Mucosa of stomach (tissue), 1 donor: ENCODE results near the gene KSR1.

Source experiments
- H3K27me3 ChIP-seq: one replicate; pipeline ENCODE4 v1.7.0; 2013; ENCODE audit warnings: mild to moderate bottlenecking, low read length; ENCODE audit not compliant: control insufficient read depth, insufficient read depth
- H3K36me3 ChIP-seq: one replicate; pipeline ENCODE4 v1.7.0; 2013; ENCODE audit warnings: low read length; ENCODE audit not compliant: control insufficient read depth, insufficient read depth
- H3K4me1 ChIP-seq: one replicate; pipeline ENCODE4 v1.7.0; 2013; ENCODE audit warnings: mild to moderate bottlenecking, low read length; ENCODE audit not compliant: control insufficient read depth, insufficient read depth
- H3K4me3 ChIP-seq: one replicate; pipeline ENCODE4 v1.7.0; 2013; ENCODE audit warnings: low read length
- H3K9ac ChIP-seq: one replicate; pipeline ENCODE4 v1.7.0; 2013; ENCODE audit warnings: mild to moderate bottlenecking, low read length, moderate library complexity
- H3K9me3 ChIP-seq: one replicate; pipeline ENCODE4 v1.7.0; 2013; ENCODE audit warnings: mild to moderate bottlenecking, low read length, moderate library complexity; ENCODE audit not compliant: control insufficient read depth
- donor health status: Pancreatic carcinoma.

The KSR1 gene

DNA sequence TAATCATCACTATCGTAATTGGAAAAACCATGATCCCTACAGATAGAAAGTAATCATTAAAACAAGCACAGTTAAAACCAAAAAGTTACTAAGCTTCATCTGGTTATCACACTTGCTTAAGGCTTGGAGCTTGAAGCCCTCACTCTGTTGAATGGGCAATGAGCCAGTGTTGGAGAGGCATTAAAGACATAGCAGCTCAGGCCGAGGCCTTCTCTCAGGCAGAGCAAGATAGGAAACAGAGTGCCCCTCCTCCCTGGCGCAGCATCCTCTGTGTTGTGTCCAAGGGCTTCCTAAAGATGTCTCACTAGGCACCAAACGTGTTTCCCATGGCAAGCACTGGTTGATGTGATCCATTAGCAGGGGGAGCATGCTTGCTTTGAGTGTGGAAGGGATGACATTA is 139.8 kb downstream of the KSR1 start:
- Histone ChIP-seq H3K27me3 (no peaks in the 10 kb centered on the region), H3K4me3 (no peak overlapping the region), H3K36me3 (no peaks in the 10 kb centered on the region), H3K4me1 (peaks cover 15% of the 10 kb centered on the region), H3K9me3 (no peaks in the 10 kb centered on the region), H3K9ac (no peak overlapping the region)

DNA sequence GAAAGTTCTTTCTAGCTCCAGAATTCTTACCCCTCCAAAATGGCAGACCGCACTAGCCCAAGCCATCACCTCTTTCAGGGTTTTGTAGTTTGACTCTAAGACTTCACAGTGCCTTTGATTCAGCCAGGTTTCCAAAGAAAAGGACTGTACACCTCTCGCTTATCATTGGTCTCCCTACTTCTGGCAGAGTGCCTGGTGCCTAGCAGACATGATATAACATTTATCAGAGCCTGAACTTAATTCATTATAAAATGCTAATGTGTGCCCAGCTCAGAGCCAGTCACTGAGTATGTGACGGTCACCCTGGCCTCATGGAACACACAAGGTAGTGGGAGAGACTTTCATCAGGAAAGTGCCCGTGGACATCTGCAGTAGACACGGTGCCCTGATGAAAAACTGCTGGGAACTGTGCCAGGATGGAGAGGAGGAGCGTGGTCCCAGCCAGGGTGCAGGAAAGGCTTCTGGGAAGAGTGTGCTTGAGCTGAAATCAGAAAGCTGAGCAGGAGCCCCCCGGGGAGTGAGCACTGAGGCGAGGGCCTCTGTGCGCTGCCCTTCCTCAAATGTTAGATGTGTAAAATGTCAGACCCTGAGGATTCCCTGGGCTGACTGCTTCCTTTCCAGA is 140.4 kb downstream of the KSR1 start:
- Histone ChIP-seq H3K36me3 (no peaks in the 10 kb centered on the region), H3K9ac (no peak overlapping the region), H3K27me3 (no peaks in the 10 kb centered on the region), H3K4me3 (no peak overlapping the region), H3K9me3 (no peaks in the 10 kb centered on the region), H3K4me1 (peaks cover 20% of the 10 kb centered on the region)

DNA sequence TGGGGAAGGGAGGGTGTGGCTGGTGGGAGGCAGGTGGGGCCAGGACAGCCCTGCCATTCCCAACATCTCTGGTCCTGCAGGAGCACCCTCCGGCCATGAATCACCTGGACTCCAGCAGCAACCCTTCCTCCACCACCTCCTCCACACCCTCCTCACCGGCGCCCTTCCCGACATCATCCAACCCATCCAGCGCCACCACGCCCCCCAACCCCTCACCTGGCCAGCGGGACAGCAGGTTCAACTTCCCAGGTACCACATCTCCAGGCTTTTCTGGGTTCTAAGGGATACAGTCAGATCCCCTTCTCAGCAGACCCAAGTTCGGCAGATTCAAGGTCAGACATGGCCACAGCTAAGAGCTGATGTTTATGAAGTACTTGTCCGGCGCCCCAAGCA is 140.9 kb downstream of the KSR1 start:
- no peak overlapping the region for H3K9ac ChIP-seq
- no peak overlapping the region for H3K4me3 ChIP-seq
- no peaks in the 10 kb centered on the region for H3K36me3 ChIP-seq
- no peaks in the 10 kb centered on the region for H3K27me3 ChIP-seq
- peaks cover 23% of the 10 kb centered on the region for H3K4me1 ChIP-seq
- no peaks in the 10 kb centered on the region for H3K9me3 ChIP-seq

DNA sequence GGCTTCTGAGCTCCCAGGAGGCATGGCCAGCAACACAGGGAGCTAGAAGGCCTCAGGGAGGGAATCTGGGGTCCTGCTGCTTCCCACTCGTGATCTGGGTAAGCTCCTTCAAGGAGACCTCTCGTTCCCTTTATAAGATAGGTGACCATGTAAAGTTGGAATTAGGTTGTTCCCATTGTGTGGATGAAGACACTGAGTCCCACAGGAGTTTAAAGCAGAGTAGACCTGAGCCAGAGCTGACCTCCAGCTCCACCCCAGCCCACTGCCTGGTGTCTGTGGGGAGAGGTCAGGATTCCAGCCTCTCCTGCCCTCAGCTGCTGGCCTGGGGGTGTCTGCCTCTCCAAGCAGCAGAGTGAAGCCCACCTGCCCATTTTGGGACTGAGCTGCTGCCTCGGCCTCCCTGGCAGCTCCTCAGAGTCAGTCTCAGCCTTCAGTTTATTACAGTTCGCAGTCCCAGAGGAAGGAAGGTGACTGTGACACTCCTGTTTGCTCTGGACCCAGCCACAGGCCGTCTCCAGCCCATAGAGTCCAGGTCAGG is 141.6 kb downstream of the KSR1 start:
- no peaks in the 10 kb centered on the region for H3K36me3 ChIP-seq

DNA sequence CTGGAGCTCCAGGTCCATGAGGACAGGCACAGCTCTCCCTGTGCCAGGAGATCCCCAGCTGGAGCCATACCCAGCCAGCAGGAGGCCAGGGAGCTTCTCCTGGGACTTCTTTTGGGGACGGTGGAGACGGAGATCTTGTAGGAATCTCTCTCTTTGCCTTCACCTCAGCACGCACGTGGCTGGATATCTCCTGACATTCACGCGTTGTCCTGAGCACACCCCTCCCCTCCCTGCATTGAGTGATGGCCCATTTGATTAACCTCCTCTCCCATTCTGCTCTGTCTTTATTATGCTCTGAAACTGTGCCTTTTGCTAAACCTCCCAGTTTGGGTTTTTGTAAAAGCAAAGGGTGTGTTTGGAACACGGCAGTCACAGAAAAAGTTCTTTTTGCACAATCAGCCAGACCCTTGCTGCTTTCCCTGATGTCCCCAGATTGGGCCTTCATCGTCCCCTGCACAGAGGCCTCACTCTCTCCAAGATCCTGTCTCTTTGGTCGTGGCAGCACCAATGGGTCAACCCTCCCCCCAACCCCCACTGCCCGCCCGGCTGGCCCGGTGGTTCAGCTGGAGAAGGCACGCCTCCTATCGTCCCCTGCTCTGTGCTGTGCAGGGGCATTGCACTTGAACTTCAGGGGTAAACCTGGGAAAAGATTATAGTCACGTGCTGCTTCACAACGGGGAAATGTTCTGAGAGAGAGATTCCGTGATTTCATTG is 142.2 kb downstream of the KSR1 start:
- no peaks in the 10 kb centered on the region for H3K9me3 ChIP-seq
- H3K4me3 ChIP-seq, result no peak overlapping the region
- H3K4me1 ChIP-seq, result peaks cover 30% of the 10 kb centered on the region
- no peak overlapping the region for H3K9ac ChIP-seq
- H3K36me3 ChIP-seq, result no peaks in the 10 kb centered on the region
- no peaks in the 10 kb centered on the region for H3K27me3 ChIP-seq

More for the DNA sequence above, 141.6 kb downstream of the KSR1 start:
- Histone ChIP-seq H3K4me1 (peaks cover 23% of the 10 kb centered on the region), H3K9ac (no peak overlapping the region), H3K27me3 (no peaks in the 10 kb centered on the region), H3K9me3 (no peaks in the 10 kb centered on the region), H3K4me3 (no peak overlapping the region)

DNA sequence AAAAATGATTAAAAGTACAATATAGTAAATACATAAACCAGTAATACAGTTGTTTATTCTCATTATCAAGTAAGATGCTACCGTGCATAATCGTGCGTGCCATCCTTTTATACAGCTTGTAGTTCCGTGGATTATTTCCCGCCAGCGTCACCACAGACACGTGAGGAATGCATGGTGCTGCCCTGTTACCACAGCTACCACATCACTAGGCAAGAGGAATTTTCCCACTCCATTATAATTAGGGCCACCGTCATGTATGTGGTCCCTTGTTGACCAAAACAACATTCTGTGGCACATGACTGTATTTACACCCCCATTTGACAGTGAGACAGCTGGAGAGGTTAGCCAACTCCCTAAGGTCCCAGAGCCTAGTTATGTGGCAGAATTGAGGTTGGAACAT is 144.2 kb downstream of the KSR1 start:
- peaks cover 43% of the 10 kb centered on the region for H3K4me1 ChIP-seq
- H3K27me3 ChIP-seq, result no peaks in the 10 kb centered on the region
- no peak overlapping the region for H3K4me3 ChIP-seq
- no peaks in the 10 kb centered on the region for H3K9me3 ChIP-seq
- no peak overlapping the region for H3K9ac ChIP-seq
- H3K36me3 ChIP-seq, result no peaks in the 10 kb centered on the region

DNA sequence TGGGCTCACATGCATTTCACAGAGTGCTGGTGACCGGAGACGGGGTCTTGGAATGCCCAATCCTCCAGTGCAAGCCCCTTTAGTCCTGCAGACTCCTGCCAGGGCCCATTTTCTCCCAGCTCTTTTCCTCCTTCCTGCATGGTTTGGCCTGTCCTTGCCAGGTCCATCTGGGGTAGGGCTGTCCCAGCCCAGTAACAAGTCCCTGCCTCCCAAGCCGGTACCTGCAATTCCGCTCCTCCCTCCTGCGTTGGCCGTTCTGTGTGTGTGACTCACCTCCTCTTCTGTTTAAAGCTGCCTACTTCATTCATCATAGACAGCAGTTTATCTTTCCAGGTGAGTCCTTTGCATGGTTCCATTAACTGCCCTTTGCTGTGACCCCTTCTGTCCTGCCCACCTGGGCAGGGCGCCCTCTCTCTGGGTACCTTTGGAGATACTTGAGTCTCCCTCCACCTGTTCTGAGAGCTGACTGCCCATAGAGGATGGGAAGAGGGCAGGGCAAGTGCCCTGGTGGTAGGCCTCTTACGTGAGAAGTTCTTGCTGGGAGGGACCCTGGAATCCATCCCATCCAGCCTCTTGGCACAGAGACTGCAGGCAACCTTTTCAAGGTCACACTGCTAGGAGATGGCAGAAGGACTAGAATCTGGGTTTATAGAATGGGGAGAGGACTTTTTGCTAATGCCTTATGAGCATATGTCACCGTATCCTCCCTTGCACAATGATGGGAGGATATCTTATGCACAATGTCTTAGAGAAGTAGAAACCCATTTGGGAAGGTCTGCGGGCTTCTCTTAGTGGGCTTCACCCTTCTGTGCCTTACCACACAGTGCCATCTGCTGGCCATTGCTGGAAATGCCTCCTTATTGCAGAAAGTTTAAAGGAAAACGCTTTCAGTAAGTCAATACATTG is 145.1 kb downstream of the KSR1 start:
- Histone ChIP-seq H3K36me3 (no peaks in the 10 kb centered on the region), H3K9ac (no peak overlapping the region), H3K4me3 (no peak overlapping the region), H3K9me3 (no peaks in the 10 kb centered on the region), H3K4me1 (peaks cover 40% of the 10 kb centered on the region), H3K27me3 (no peaks in the 10 kb centered on the region)

DNA sequence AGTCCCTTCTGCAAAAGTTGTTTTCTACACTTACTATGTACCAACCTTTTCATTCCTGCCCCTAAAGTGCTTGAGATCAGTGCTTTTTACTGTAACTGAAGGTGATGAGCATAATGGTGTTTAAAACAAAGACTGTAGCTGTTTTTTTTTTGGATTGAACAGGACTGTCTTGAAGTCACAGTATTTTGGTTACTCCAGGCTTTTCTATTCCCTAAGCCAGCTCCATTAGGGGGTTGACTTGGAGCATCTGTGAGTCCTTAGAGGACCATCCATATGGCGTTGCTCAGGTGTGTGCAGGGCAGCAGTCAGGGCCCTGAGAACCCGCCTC is 145.7 kb downstream of the KSR1 start:
- H3K27me3 ChIP-seq, result no peaks in the 10 kb centered on the region
- no peak overlapping the region for H3K4me3 ChIP-seq
- peaks cover 35% of the 10 kb centered on the region for H3K4me1 ChIP-seq
- H3K9ac ChIP-seq, result no peak overlapping the region
- H3K9me3 ChIP-seq, result no peaks in the 10 kb centered on the region
- no peaks in the 10 kb centered on the region for H3K36me3 ChIP-seq

DNA sequence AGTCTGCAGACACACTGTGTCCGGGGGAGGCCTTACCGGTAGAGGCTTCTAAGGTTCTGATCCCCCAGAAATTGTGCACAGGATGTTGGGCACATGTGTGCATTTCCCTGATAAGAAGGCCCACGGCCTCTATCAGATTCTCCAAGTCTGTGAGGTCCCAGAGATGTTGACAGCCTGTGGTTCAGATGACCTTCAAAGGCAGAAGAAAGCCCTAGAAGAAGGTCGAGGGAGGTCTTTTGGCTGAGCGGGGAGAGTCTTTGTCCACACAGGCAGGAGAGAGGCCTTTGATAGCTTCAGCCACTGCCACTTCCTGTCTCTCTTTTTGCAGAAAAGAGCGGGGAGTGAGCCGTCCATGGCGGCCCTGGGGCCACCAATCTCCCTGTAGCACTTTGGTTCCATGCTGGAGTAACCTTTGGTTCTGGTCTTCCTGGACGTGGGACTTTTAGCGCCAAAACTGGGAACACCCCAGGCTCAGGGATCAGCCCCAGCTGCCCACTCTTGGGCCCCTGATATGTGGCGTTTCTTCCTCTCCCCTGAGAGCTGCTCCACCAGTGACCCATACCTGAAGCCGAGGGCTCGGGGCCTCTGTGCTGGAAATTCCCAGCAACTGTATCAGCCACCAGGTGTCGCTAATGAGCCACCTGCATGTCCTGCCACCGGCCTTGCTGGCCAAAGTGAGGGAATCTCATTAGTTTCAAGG is 146.6 kb downstream of the KSR1 start:
- no peaks in the 10 kb centered on the region for H3K36me3 ChIP-seq

DNA sequence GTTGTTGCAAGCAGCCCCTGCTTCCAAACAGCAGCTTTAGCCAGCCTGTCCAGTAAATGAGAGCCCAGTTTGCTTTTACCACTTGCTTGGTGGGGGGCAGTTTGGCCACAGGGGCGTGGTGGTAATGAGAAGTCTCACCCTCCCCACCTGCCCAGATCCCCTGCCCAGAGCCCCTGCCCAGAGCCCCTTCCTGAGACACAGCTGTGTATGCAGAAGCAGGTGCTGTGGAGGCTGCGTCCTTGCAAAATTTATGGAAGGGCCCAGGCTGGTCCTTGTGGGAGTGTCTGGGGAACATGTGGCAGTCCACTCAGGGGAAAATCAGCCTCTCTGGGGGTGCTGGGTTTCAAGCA is 147.1 kb downstream of the KSR1 start:
- Histone ChIP-seq H3K9ac (no peak overlapping the region), H3K9me3 (no peaks in the 10 kb centered on the region), H3K4me3 (no peak overlapping the region), H3K36me3 (no peaks in the 10 kb centered on the region), H3K27me3 (no peaks in the 10 kb centered on the region), H3K4me1 (peaks cover 35% of the 10 kb centered on the region)

More for the DNA sequence above, 146.6 kb downstream of the KSR1 start:
- H3K9ac ChIP-seq, result no peak overlapping the region
- H3K27me3 ChIP-seq, result no peaks in the 10 kb centered on the region
- H3K4me1 ChIP-seq, result peaks cover 35% of the 10 kb centered on the region
- H3K4me3 ChIP-seq, result no peak overlapping the region
- no peaks in the 10 kb centered on the region for H3K9me3 ChIP-seq

DNA sequence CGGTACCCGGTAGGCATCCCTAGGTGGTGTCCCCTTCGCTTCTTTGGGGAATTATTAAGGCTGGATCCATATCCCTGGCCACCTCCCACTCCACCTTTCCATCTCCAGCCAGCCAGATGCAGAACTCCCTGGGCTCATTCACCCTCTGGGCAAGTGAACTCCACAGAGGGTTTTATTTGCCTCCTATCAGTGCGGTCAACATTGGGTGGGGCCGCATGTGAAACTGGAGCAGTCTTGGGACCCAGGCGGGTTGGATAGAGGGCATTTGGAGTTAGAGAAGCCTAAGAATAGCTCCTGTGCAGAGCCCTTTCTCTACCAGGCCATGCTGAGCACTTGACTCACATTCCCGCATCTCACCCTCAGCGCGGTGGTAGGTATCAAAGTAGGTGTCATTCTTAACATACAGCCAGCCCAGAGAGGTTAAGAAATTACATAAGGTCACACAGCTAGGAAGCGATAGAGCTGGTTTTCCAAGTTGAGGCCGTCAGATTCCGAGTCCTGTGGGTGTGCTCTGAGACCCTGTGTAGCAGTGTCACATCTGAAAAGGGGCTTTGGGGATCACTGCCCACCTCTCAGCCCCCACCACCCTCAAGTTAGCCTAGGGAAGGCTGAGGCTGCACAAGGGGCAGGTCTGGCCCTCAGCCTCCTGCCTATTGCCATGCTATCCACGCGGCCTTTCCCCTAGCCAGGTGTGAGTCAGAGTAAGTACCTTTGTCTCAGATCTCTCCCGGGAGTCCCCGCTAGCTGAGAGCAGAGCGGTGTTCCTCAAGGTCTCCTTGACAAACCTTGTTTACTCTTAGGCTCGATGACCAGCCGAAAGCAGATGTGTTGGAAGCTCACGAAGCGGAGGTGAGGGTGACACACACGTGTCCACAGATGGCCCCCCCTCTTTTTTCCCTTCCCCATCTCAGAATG is 147.9 kb downstream of the KSR1 start:
- no peak overlapping the region for H3K4me3 ChIP-seq
- H3K27me3 ChIP-seq, result no peaks in the 10 kb centered on the region
- peaks cover 35% of the 10 kb centered on the region for H3K4me1 ChIP-seq
- no peaks in the 10 kb centered on the region for H3K36me3 ChIP-seq
- H3K9ac ChIP-seq, result no peak overlapping the region
- no peaks in the 10 kb centered on the region for H3K9me3 ChIP-seq
